AG09309 (cell line): ENCODE data around the gene STK38.
"Not testable (repeated sequence)": the region's sequence is repeated elsewhere in the genome, so short reads cannot be mapped to it uniquely, and the experiment has no call there.

Source experiments
- DNase-seq: peaks from one replicate; pipeline ENCODE4 v3.0.0-alpha.2; 2010; ENCODE audit warnings: low read depth
- H3K4me3 ChIP-seq: 2 replicates; pipeline ENCODE4 v1.5.1; 2011; ENCODE audit warnings: mild to moderate bottlenecking, low read depth, low read length, moderate library complexity; ENCODE audit not compliant: control insufficient read depth
- TF ChIP-seq, protein P1 (sequence below): IDR thresholded peaks from 2 replicates; pipeline ENCODE4 v1.5.1; 2011; ENCODE audit warnings: mild to moderate bottlenecking, low read depth, low read length, inconsistent platforms; ENCODE audit not compliant: insufficient read depth, control insufficient read depth; ENCODE audit errors: missing control alignments

The STK38 gene

DNA sequence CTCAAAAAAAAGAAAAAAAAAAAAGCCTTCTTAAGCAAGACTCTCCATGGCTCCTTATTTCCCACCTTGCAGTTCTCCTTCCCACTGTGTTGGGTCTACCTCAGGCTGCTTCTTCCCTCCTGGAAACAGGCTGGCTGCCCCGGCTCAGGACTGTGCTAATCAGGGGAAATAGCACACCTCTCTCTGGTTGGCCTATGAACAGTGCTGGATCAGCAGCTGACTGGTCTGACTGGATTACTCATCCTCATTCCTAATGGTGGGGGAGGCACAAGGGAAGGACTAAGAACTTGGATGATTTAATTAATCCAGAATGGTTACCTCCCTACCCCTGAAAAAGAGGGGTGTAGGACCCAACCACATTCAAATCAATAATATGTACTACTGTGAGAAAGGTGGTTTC lies 43.0 kb upstream of the STK38 start:
- TF ChIP-seq, protein P1, sequence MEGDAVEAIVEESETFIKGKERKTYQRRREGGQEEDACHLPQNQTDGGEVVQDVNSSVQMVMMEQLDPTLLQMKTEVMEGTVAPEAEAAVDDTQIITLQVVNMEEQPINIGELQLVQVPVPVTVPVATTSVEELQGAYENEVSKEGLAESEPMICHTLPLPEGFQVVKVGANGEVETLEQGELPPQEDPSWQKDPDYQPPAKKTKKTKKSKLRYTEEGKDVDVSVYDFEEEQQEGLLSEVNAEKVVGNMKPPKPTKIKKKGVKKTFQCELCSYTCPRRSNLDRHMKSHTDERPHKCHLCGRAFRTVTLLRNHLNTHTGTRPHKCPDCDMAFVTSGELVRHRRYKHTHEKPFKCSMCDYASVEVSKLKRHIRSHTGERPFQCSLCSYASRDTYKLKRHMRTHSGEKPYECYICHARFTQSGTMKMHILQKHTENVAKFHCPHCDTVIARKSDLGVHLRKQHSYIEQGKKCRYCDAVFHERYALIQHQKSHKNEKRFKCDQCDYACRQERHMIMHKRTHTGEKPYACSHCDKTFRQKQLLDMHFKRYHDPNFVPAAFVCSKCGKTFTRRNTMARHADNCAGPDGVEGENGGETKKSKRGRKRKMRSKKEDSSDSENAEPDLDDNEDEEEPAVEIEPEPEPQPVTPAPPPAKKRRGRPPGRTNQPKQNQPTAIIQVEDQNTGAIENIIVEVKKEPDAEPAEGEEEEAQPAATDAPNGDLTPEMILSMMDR = no peak
- DNase-seq = peak; percentile 51
- no peak overlapping the region for H3K4me3 ChIP-seq

DNA sequence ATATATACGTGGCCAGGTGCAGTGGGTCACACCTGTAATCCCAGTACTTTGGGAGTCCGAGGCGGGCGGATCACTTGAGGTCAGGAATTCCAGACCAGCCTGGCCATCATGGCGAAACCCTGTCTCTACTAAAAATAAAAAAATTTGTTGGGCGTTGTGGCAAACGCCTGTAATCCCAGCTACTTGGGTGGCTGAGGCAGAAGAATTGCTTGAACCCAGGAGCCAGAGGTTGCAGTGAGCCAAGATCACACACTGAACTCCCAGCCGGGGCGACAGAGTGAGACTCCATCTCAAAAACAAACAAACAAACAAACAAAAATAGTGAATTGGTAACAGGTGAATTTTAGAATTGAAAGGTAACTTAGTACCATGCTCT lies 41.7 kb upstream of the STK38 start:
- not testable (repeated sequence) for DNase-seq, H3K4me3 ChIP-seq

DNA sequence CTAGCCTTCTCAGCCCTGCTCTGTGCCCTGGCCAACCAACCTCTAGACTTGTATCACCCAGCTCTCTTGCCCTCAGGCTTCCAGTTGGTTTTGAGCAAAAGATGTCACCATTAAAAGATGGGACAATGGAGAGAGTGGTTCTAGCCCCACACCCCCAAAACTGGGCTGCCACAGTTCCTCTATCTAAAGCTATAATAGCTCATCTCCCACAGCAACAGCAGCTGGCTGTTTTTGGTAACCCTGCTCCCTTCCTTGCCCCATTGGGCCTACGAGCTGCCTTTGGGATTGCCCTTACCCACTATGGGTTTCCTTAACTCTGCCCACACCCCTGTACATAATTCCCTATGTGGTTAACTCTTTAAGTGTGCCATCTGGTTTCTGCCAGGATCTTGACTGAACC lies 39.3 kb upstream of the STK38 start:
- H3K4me3 ChIP-seq = no peak overlapping the region
- no peak for DNase-seq
- TF ChIP-seq, protein P1 = no peak

DNA sequence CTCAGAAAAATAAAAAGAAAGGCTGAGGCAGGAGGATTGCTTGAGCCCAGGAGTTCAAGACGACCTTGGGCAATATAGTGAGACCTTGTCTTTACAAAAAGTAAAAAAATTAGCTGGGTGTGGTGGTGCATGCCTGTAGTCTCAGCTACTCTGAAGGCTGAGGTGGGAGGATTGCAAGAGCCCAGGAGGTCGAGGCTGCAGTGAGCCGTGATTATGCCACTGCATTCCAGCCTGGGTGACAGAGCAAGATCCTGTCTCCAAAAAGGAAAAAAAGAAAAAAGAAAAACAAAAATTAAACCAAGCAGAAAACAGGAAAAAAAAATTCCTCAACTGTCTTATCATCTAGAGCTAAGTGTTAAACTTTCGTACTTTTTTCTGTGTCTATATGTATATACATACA lies 34.4 kb upstream of the STK38 start:
- TF ChIP-seq, protein P1 = no peak
- no peak for DNase-seq

DNA sequence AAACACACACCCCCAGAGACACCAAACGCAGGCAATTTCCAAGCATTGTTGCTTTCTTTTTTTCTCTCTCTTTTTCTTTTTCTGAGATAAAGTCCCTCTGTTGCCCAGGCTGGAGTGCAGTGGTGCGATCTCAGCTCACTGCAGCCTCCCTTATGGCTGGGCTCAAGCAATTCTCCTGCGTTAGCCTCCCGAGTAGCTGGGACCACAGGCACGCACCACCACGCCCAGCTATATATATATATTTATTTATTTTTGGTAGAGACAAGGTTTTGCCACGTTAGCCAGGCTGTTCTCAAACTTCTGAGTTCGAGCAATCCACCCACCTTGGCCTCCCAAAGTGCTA lies 32.9 kb upstream of the STK38 start:
- no peak for DNase-seq
- TF ChIP-seq, protein P1 = no peak
- no peak overlapping the region for H3K4me3 ChIP-seq

More for the DNA sequence above, 34.4 kb upstream of the STK38 start:
- no peak overlapping the region for H3K4me3 ChIP-seq

DNA sequence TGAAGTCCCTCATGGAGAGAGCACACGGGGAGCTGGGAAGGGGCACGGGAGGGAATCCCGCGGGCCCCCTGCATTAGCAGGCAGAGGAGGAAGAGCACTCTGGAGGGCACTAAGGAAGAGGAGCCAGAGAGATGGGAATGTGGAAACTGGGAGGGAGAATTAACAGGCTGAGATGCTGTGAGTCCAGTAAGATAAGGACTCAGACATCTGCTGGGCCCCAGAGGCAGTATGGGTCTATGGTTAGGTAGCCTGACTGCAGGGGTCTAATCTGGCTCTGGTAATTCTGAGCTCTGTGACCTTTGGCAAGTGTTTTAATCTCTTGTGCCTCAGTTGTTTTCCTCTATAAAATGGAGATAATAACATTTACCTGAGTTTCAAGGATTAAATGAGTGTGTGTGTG lies 31.2 kb upstream of the STK38 start:
- no peak for DNase-seq
- TF ChIP-seq, protein P1 = no peak
- no peak overlapping the region for H3K4me3 ChIP-seq

DNA sequence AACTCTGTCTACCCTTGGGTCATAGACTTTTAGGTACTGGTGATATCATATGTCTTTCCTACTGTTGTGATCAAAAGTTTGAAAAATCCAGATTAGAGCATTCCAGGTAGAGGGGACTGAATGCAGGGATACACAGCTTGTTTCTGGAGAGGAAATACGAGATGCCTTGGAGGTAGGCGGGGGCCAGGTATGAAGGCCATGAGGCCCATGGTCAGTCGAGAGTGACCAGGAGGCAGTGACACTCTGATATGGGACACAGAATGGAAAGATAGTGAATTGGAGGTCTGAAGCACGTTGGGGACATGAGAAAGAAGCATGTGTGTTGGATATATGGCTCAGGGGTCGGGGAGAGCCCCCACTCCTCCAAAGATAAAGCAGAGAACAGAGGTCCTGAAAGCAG lies 30.8 kb upstream of the STK38 start:
- no peak overlapping the region for H3K4me3 ChIP-seq
- TF ChIP-seq, protein P1 = no peak
- no peak for DNase-seq
